IMR-90 (cell line): ENCODE measurements around the gene DGKD. TPM values are rescaled to one million over a fixed set of nuclear protein-coding genes. Genes with fewer than 3 reads are reported as not detected.

Experiments used
- ATAC-seq: fragments of 200-7000 bp; cut with Tn5 transposase; 2 replicates; pipeline ENCODE4 v1.9.1; 2020; ENCODE audit warnings: low read depth, mild to moderate bottlenecking, moderate library complexity
- BruUV-seq: library from RNA; stranded (reverse); fragments of 400-500 nt; replicated peaks from 2 replicates; lab custom pipeline; 2021; lab: Mats Ljungman, UMichigan
- CTCF ChIA-PET: fragments of 300-600 bp; formaldehyde crosslinking; extraction: SDS; loops from one replicate; lab custom pipeline; 2021; ENCODE audit warnings: antibody characterized with exemption; lab: Yijun Ruan, JAX
- POLR2A ChIA-PET: fragments of 300-600 bp; sonication (Branson Sonifier 250); formaldehyde crosslinking; loops from one replicate; lab custom pipeline; 2022; ENCODE audit warnings: antibody characterized with exemption; ENCODE audit not compliant: unreplicated experiment; lab: Charles Lee
- DNase-seq: peaks from one replicate; pipeline ENCODE4 v3.0.0; 2013
- H2AFZ ChIP-seq: replicated peaks from 2 replicates; pipeline ENCODE3; 2013; ENCODE audit warnings: low read length, mild to moderate bottlenecking; ENCODE audit not compliant: poor library complexity
- H2AK5ac ChIP-seq: 2 replicates; pipeline ENCODE4 v1.6.1; 2013; ENCODE audit warnings: low read depth, low read length, inconsistent platforms
- H2AK9ac ChIP-seq: replicated peaks from 2 replicates; pipeline ENCODE3; 2013; ENCODE audit warnings: mild to moderate bottlenecking, low read depth, low read length, moderate library complexity; ENCODE audit not compliant: poor library complexity
- H2BK120ac ChIP-seq: 2 replicates; pipeline ENCODE4 v1.6.1; 2013; ENCODE audit warnings: low read depth, low read length, inconsistent platforms
- H2BK15ac ChIP-seq: 3 replicates; pipeline ENCODE4 v1.6.1; 2013; ENCODE audit warnings: low read depth, low read length, inconsistent platforms
- H2BK20ac ChIP-seq: 2 replicates; pipeline ENCODE4 v1.6.1; 2013; ENCODE audit warnings: low read depth, mild to moderate bottlenecking, inconsistent platforms, low read length, moderate library complexity
- H2BK5ac ChIP-seq: 2 replicates; pipeline ENCODE4 v1.6.1; 2013; ENCODE audit warnings: mild to moderate bottlenecking, low read depth, low read length, inconsistent platforms; ENCODE audit not compliant: poor library complexity, severe bottlenecking
- H3K14ac ChIP-seq: replicated peaks from 2 replicates; pipeline ENCODE4 v1.6.1; 2013; ENCODE audit warnings: low read depth, low read length, inconsistent platforms
- H3K18ac ChIP-seq: 2 replicates; pipeline ENCODE4 v1.6.1; 2013; ENCODE audit warnings: low read depth, low read length, control low read depth
- H3K23ac ChIP-seq: 2 replicates; pipeline ENCODE4 v1.6.1; 2013; ENCODE audit warnings: low read depth, low read length, inconsistent platforms
- H3K27ac ChIP-seq: 2 replicates; pipeline ENCODE4 v1.5.1; 2013; ENCODE audit warnings: mild to moderate bottlenecking, control low read depth, low read length; ENCODE audit not compliant: insufficient read depth
- H3K27me3 ChIP-seq: 2 replicates; pipeline ENCODE4 v1.6.1; 2013; ENCODE audit warnings: low read length; ENCODE audit not compliant: control insufficient read depth, insufficient read depth
- H3K36me3 ChIP-seq: 2 replicates; pipeline ENCODE4 v1.6.1; 2013; ENCODE audit warnings: low read length, mixed read lengths; ENCODE audit not compliant: control insufficient read depth, insufficient read depth
- H3K4ac ChIP-seq: 2 replicates; pipeline ENCODE4 v1.6.1; 2013; ENCODE audit warnings: low read depth, low read length, inconsistent platforms
- H3K4me1 ChIP-seq: 2 replicates; pipeline ENCODE4 v1.6.1; 2013; ENCODE audit warnings: low read length, mixed read lengths; ENCODE audit not compliant: control insufficient read depth, insufficient read depth
- H3K4me2 ChIP-seq: 2 replicates; pipeline ENCODE4 v1.6.1; 2013; ENCODE audit warnings: low read depth, mild to moderate bottlenecking, control low read depth, low read length, moderate library complexity
- H3K4me3 ChIP-seq: 2 replicates; pipeline ENCODE4 v1.5.1; 2013; ENCODE audit warnings: low read depth, mild to moderate bottlenecking, control low read depth, low read length, moderate library complexity; ENCODE audit not compliant: insufficient read depth
- H3K56ac ChIP-seq: 2 replicates; pipeline ENCODE4 v1.6.1; 2013; ENCODE audit warnings: low read length, inconsistent platforms; ENCODE audit not compliant: insufficient read depth; ENCODE audit errors: extremely low read depth
- H3K79me1 ChIP-seq, 2 experiments: 2 replicates each; pipeline ENCODE4 v1.6.1; 2013; ENCODE audit warnings: low read length in 2 of 2, inconsistent platforms in 1 of 2, low read depth in 1 of 2
- H3K9ac ChIP-seq: 2 replicates; pipeline ENCODE4 v1.6.1; 2013; ENCODE audit warnings: low read depth, low read length, control low read depth
- H3K9me1 ChIP-seq: 2 replicates; pipeline ENCODE4 v1.6.1; 2013; ENCODE audit warnings: low read length, inconsistent platforms; ENCODE audit not compliant: insufficient read depth
- H3K9me3 ChIP-seq: 2 replicates; pipeline ENCODE4 v1.6.1; 2013; ENCODE audit warnings: low read length; ENCODE audit not compliant: control insufficient read depth, insufficient read depth
- H4K20me1 ChIP-seq: 2 replicates; pipeline ENCODE4 v1.6.1; 2013; ENCODE audit warnings: low read length, inconsistent platforms; ENCODE audit not compliant: insufficient read depth
- H4K5ac ChIP-seq: 2 replicates; pipeline ENCODE4 v1.6.1; 2013; ENCODE audit warnings: mild to moderate bottlenecking, low read depth, low read length, control low read depth
- H4K8ac ChIP-seq, 2 experiments: 2 replicates each; pipeline ENCODE4 v1.6.1; 2013; ENCODE audit warnings: low read depth in 2 of 2, low read length in 2 of 2, control low read depth in 1 of 2, inconsistent platforms in 1 of 2
- H4K91ac ChIP-seq: 2 replicates; pipeline ENCODE4 v1.6.1; 2013; ENCODE audit warnings: low read depth, low read length, inconsistent platforms; ENCODE audit not compliant: insufficient read depth
- CEBPB ChIP-seq: IDR thresholded peaks from 2 replicates; pipeline ENCODE4 v1.6.1; 2012; ENCODE audit warnings: low read depth, low read length, improper control_type of control experiment
- RFX5 ChIP-seq: IDR thresholded peaks from 2 replicates; pipeline ENCODE4 v1.8.0; 2012; ENCODE audit warnings: low read depth, mild to moderate bottlenecking, low read length, moderate library complexity
- SMC3 ChIP-seq: fragments of 150-350 bp; IDR thresholded peaks from 2 replicates; pipeline ENCODE4 v1.6.1; 2016; ENCODE audit warnings: low read depth, mild to moderate bottlenecking, antibody characterized with exemption, low read length, moderate library complexity
- WGBS, 2 experiments: methylation state at CpG; one replicate each; pipeline versions ENCODE4 v1.1.5 to v1.1.7; 2013; ENCODE audit warnings: missing lambda C conversion rate in 2 of 2; ENCODE audit not compliant: insufficient read length in 1 of 2; ENCODE audit errors: extremely low coverage in 2 of 2; 5-methylcytosine and 5-hydroxymethylcytosine counted together
- dilution Hi-C: fragments of 300-500 bp; cut with HindIII; formaldehyde crosslinking; loops from one replicate; pipeline ENCODE4 v1.14.3; 2018; ENCODE audit warnings: low sequenced_read_pairs; ENCODE audit not compliant: unreplicated experiment
- in situ Hi-C: fragments of 300-500 bp; cut with MboI; formaldehyde crosslinking; loops from 3 replicates; pipeline ENCODE4 v1.14.3; 2019; ENCODE audit warnings: low sequenced_read_pairs, inconsistent platforms, mixed read lengths
- intact Hi-C: fragments of 100-400 bp; cut with micrococcal nuclease; formaldehyde crosslinking; loops from 2 replicates; pipeline ENCODE4 v1.10.0; 2022
- polyA plus RNA-seq, 3 experiments: library from polyadenylated mRNA; depleted of rRNA; stranded (reverse); fragments of >200 nt; gene quantifications; 2 replicates each; pipeline ENCODE4 v1.2.3, GENCODE V29; 2012; ENCODE audit warnings: low replicate concordance in 1 of 3
- total RNA-seq: library from RNA; depleted of rRNA; stranded (reverse); fragments of >200 nt; gene quantifications from 2 replicates; pipeline ENCODE4 v1.2.3, GENCODE V29; 2012
- TF ChIP-seq, protein P1 (sequence below): fragments of 150-350 bp; IDR thresholded peaks from 2 replicates; pipeline ENCODE4 v1.6.1; 2017; ENCODE audit warnings: mild to moderate bottlenecking, antibody characterized with exemption, low read length, low read depth

DGKD gene
- total and polyA plus RNA-seq, 2 of the 4 experiments (the other 2 are of a cell fraction): 6.5 to 10.1 TPM

- Histone ChIP-seq H2BK20ac (no peak overlapping the region), H3K23ac (no peak overlapping the region), H3K4me1 (no peaks in the 10 kb centered on the region), H2AK5ac (no peak overlapping the region), H3K9me1 (peaks cover 4% of the 10 kb centered on the region; the same call in 1 of the 2 replicates), H4K5ac (no peak overlapping the region), H3K4me3 (no peak overlapping the region), H2BK120ac (no peak overlapping the region), H4K8ac (no peak overlapping the region), H3K36me3 (peaks cover 55% of the 10 kb centered on the region), H3K9ac (no peak overlapping the region), H4K91ac (no peak overlapping the region), H2BK5ac (no peak overlapping the region), H2BK15ac (no peak overlapping the region), H3K4me2 (no peak overlapping the region), H3K27ac (no peak overlapping the region), H3K27me3 (no peaks in the 10 kb centered on the region), H2AFZ (no peak overlapping the region), H3K9me3 (no peaks in the 10 kb centered on the region), H2AK9ac (no peak overlapping the region), H3K4ac (no peak overlapping the region), H3K79me1 (no peaks in the 10 kb centered on the region), H3K14ac (no peak overlapping the region), H4K20me1 (no peaks in the 10 kb centered on the region), H3K56ac (no peak overlapping the region), H3K18ac (no peak overlapping the region)
- intact Hi-C loops: no loop called here
- 91% methylated on average over 7 of the region's 20 CpGs; no CpG with 5 or more reads in 1 of the 2 experiments for WGBS, 2 experiments
- CTCF ChIA-PET: no interaction called here
- dilution Hi-C loops: no loop called here
- in situ Hi-C loops: loop anchor here (25.0 kb wide), 1 partner anchor 379 kb away; no protein-coding TSS in a partner anchor
- ATAC-seq (no peak), DNase-seq (no peak)
- TF ChIP-seq SMC3 (no peak), RFX5 (no peak), CEBPB (no peak)
- TF ChIP-seq, protein P1, sequence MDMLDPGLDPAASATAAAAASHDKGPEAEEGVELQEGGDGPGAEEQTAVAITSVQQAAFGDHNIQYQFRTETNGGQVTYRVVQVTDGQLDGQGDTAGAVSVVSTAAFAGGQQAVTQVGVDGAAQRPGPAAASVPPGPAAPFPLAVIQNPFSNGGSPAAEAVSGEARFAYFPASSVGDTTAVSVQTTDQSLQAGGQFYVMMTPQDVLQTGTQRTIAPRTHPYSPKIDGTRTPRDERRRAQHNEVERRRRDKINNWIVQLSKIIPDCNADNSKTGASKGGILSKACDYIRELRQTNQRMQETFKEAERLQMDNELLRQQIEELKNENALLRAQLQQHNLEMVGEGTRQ: no peak
- no TSS peak for BruUV-seq
- POLR2A ChIA-PET: no interaction called here
Measured at GRCh38 chr2:233458031-233458610, 103.8 kb downstream of the DGKD start.
